NCI-H2107 treated with DMSO at 0.1 percent for 48 hours (cell line): ENCODE results near the gene PLEKHH1.
"Not testable (repeated sequence)": the region's sequence is repeated elsewhere in the genome, so short reads cannot be mapped to it uniquely, and the experiment has no call there.

ENCODE experiments used
- DNase-seq: peaks from one replicate; lab custom pipeline; 2025; ENCODE audit not compliant: unreplicated experiment; lab: John Stamatoyannopoulos, UW

Gene PLEKHH1

GRCh38 chr14:67579636-67580035 lies 46.5 kb downstream of the PLEKHH1 start:
- no peak for DNase-seq

- no peak for DNase-seq
These were observed 47.5 kb downstream of the PLEKHH1 start for GRCh38 chr14:67580336-67581171.

- no peak for DNase-seq
These were observed 48.6 kb downstream of the PLEKHH1 start for GRCh38 chr14:67581643-67582042.

GRCh38 chr14:67582061-67582460 lies 49.0 kb downstream of the PLEKHH1 start:
- DNase-seq: no peak

GRCh38 chr14:67583711-67584644 lies 50.9 kb downstream of the PLEKHH1 start:
- DNase-seq: peak; percentile 84

- DNase-seq: no peak
These were observed 51.9 kb downstream of the PLEKHH1 start for GRCh38 chr14:67584978-67585377.

- no peak for DNase-seq
These were observed 53.3 kb downstream of the PLEKHH1 start for GRCh38 chr14:67586369-67586768.

GRCh38 chr14:67589204-67589770 lies 56.2 kb downstream of the PLEKHH1 start:
- DNase-seq: no peak

GRCh38 chr14:67593650-67594049 lies 60.6 kb downstream of the PLEKHH1 start:
- not testable (repeated sequence) for DNase-seq

- no peak for DNase-seq
These were observed 62.3 kb downstream of the PLEKHH1 start for GRCh38 chr14:67595392-67595791.

GRCh38 chr14:67599698-67600561 lies 66.8 kb downstream of the PLEKHH1 start, which contains the start of gene PIGH:
Gene PIGH, minus strand, starts transcription at chr14:67600268. Its CDS starts 65 bp downstream, at chr14:67600203.
- peak; percentile 84 for DNase-seq

- DNase-seq: not testable (repeated sequence)
These were observed 67.5 kb downstream of the PLEKHH1 start for GRCh38 chr14:67600562-67600974.

GRCh38 chr14:67602076-67602475 lies 69.0 kb downstream of the PLEKHH1 start:
- DNase-seq: no peak

GRCh38 chr14:67602995-67603545 lies 70.0 kb downstream of the PLEKHH1 start:
- DNase-seq: no peak

- no peak for DNase-seq
These were observed 74.6 kb downstream of the PLEKHH1 start for GRCh38 chr14:67607646-67608045.

GRCh38 chr14:67609642-67610310 lies 76.7 kb downstream of the PLEKHH1 start:
- DNase-seq: no peak

- DNase-seq: no peak
These were observed 77.4 kb downstream of the PLEKHH1 start for GRCh38 chr14:67610491-67610890.

- DNase-seq: peak; percentile 85
These were observed 85.5 kb downstream of the PLEKHH1 start for GRCh38 chr14:67618617-67619063.

- DNase-seq: peak; percentile 96
These were observed 86.5 kb downstream of the PLEKHH1 start, which contains the start of gene ARG2 for GRCh38 chr14:67619446-67620216. Gene ARG2, plus strand, starts transcription at chr14:67619920. Its CDS starts 58 bp downstream, at chr14:67619978.
